Small intestine (tissue), 7 donors: ENCODE measurements around the gene CTDSPL2. TPM values are rescaled to one million over a fixed set of nuclear protein-coding genes. Genes with fewer than 3 reads are reported as not detected.

Source experiments
- DNase-seq, 2 donors: peaks; one replicate each; pipeline versions ENCODE4 v3.0.0 to v3.0.0-alpha.2; 2013
- FAIRE-seq: peaks from 2 replicates; lab custom pipeline; 2012; peaks lifted over from hg19 to GRCh38; lab: Jason Lieb, UNC
- H3K27ac ChIP-seq, 3 donors: one replicate each; pipeline ENCODE4 v1.5.1; 2013; ENCODE audit warnings: low read length in 2 of 3, mild to moderate bottlenecking in 2 of 3, control low read depth in 1 of 3, inconsistent platforms in 1 of 3, low read depth in 1 of 3, moderate library complexity in 1 of 3
- H3K27me3 ChIP-seq, 3 donors: one replicate each; pipeline ENCODE4 v1.6.1; 2013; ENCODE audit warnings: low read length in 3 of 3, inconsistent platforms in 1 of 3; ENCODE audit not compliant: control insufficient read depth in 3 of 3, insufficient read depth in 3 of 3
- H3K36me3 ChIP-seq, 3 donors: one replicate each; pipeline ENCODE4 v1.6.1; 2013; ENCODE audit warnings: low read length in 3 of 3, inconsistent platforms in 1 of 3, low read depth in 1 of 3, mild to moderate bottlenecking in 1 of 3, moderate library complexity in 1 of 3; ENCODE audit not compliant: control insufficient read depth in 3 of 3, insufficient read depth in 2 of 3
- H3K4me1 ChIP-seq, 3 donors: one replicate each; pipeline ENCODE4 v1.6.1; 2013; ENCODE audit warnings: low read length in 2 of 3, inconsistent platforms in 1 of 3, low read depth in 1 of 3, mild to moderate bottlenecking in 1 of 3, moderate library complexity in 1 of 3; ENCODE audit not compliant: control insufficient read depth in 3 of 3, insufficient read depth in 2 of 3
- H3K4me3 ChIP-seq, 3 donors: one replicate each; pipeline ENCODE4 v1.5.1; 2013; ENCODE audit warnings: low read length in 3 of 3, control low read depth in 1 of 3, inconsistent platforms in 1 of 3, low read depth in 1 of 3, mild to moderate bottlenecking in 1 of 3, moderate library complexity in 1 of 3
- H3K9me3 ChIP-seq, 2 donors: one replicate each; pipeline ENCODE4 v1.6.1; 2013; ENCODE audit warnings: low read depth in 1 of 2, low read length in 1 of 2; ENCODE audit not compliant: control insufficient read depth in 2 of 2, insufficient read depth in 1 of 2
- WGBS, 3 donors: extraction: QIAGEN DNeasy Blood & Tissue Kit; methylation state at CpG; one replicate each; pipeline ENCODE4 v1.1.7; 2013; 5-methylcytosine and 5-hydroxymethylcytosine counted together
- polyA plus RNA-seq, 4 donors: library from polyadenylated mRNA; stranded (reverse) in 3 of 4; unstranded in 1 of 4; fragments of 200-250 nt in 3 of 4; fragments of 120-200 nt in 1 of 4; gene quantifications; one replicate each; pipeline versions ENCODE4 v1.2.1 to v1.2.3, GENCODE V29; 2013
- donor health status: healthy with polysubstance abuse.
- donor health status: control.
- donor health status: control.
- donor health status: Bipolar disorder and iron deficiency.
- donor health status: healthy.

Gene CTDSPL2
- polyA plus RNA-seq, 4 donors = 4.5 to 36.1 (median 6.4) TPM

DNA sequence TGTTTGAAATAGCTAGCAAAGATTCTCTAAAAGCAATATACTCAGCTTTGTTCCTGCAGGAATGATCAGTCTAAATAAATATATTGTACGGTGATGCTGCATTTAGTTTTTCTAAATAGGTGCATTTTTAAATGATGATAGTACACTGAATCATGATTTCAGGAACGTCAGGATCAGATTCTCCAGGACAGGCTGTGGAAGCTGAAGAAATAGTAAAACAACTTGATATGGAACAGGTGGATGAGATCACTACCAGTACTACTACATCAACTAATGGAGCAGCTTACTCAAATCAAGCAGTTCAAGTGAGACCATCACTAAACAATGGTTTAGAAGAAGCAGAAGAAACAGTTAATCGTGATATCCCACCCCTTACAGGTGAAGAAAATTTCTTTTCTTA lies 63.2 kb downstream of the CTDSPL2 start:
- H3K36me3 ChIP-seq = peaks cover 5 to 39% (median 10%) of the 10 kb centered on the region in 3 donors
- no peaks in the 10 kb centered on the region for H3K9me3 ChIP-seq
- FAIRE-seq (no peak), DNase-seq (no peak)
- H3K27ac ChIP-seq = no peak overlapping the region
- 80 to 86% (median 84%) methylated on average over 3 of the region's 3 CpGs for WGBS, 3 donors
- peaks cover 0 to 5% (median 0%) of the 10 kb centered on the region in 3 donors for H3K4me1 ChIP-seq
- no peak overlapping the region for H3K4me3 ChIP-seq
- no peaks in the 10 kb centered on the region for H3K27me3 ChIP-seq

DNA sequence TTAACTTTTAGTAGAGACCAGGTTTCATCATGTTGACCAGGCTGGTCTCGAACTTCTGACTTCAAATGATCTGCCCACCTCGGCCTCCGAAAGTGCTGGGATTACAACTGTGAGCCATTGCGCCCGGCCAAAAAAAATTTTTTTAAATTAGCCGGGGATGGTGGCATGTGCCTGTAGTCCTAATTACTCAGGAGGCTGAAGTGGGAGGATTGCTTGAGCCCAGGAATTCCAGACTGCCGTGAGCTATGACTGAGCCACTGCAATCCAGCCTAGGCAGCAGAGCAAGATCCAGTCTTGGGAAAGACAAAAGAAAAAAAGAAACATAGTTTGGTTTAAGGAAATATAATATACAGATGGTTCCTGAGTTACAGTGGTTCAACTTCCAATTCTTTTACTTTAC lies 64.6 kb downstream of the CTDSPL2 start:
- Histone ChIP-seq H3K27ac (peak overlapping the region in 2 of 3 donors; percentile 36 to 60), H3K27me3 (no peaks in the 10 kb centered on the region), H3K4me3 (no peak overlapping the region), H3K9me3 (no peaks in the 10 kb centered on the region), H3K36me3 (peaks cover 5 to 38% (median 11%) of the 10 kb centered on the region in 3 donors), H3K4me1 (peaks cover 0 to 5% (median 0%) of the 10 kb centered on the region in 3 donors)
- no peak for FAIRE-seq
- no peak for DNase-seq
- WGBS, 3 donors = 88 to 92% (median 90%) methylated on average over 7 of the region's 7 CpGs

DNA sequence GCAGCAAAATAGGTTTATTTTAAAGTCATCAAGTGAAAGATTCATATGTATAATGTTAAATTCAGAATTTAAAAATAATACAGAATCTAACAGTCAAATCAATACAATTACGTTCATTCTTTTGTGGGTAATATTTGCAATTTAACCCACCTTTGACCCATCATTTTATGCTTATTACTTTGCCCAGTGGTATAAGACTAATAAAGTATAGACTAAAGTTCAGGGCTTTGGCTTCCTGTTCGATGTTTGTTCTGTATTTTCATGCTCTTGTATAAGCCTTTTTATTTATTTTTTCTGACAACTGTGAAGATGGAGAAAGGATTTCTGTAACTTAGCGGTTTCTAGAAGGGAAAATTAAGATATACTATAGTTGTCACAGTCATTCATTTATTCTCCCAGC lies 65.2 kb downstream of the CTDSPL2 start:
- Histone ChIP-seq H3K27me3 (no peaks in the 10 kb centered on the region), H3K4me1 (peaks cover 0 to 5% (median 0%) of the 10 kb centered on the region in 3 donors), H3K27ac (peak overlapping the region in 1 of 3 donors; percentile 36), H3K4me3 (no peak overlapping the region), H3K36me3 (peaks cover 2 to 37% (median 8%) of the 10 kb centered on the region in 3 donors), H3K9me3 (no peaks in the 10 kb centered on the region)
- peak in 1 of 2 donors; percentile 58 for DNase-seq
- 21 to 59% (median 42%) methylated on average over 3 of the region's 3 CpGs for WGBS, 3 donors
- no peak for FAIRE-seq

DNA sequence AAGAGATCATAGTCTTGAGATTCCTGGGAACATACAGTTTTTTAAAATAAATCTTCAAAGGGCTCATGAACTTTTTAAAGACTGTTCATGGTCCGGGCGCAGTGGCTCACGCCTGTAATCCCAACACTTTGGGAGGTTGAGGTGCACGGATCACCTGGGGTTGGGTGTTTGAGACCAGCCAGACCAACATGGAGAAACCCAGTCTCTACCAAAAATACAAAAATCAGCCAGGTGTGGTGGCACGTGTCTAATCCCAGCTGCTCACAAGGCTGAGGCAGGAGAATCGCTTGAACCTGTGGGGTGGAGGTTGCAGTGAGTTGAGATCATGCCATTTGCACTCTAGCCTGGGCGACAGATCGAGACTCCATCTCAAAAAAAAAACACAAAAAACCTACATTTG lies 68.1 kb downstream of the CTDSPL2 start:
- H3K36me3 ChIP-seq = peaks cover 5 to 40% (median 6%) of the 10 kb centered on the region in 3 donors
- H3K27me3 ChIP-seq = no peaks in the 10 kb centered on the region
- H3K4me3 ChIP-seq = no peak overlapping the region
- H3K9me3 ChIP-seq = no peaks in the 10 kb centered on the region
- WGBS, 3 donors = 95 to 97% (median 96%) methylated on average over 8 of the region's 8 CpGs
- peaks cover 0 to 5% (median 0%) of the 10 kb centered on the region in 3 donors for H3K4me1 ChIP-seq
- no peak overlapping the region for H3K27ac ChIP-seq
- FAIRE-seq (no peak), DNase-seq (no peak)

DNA sequence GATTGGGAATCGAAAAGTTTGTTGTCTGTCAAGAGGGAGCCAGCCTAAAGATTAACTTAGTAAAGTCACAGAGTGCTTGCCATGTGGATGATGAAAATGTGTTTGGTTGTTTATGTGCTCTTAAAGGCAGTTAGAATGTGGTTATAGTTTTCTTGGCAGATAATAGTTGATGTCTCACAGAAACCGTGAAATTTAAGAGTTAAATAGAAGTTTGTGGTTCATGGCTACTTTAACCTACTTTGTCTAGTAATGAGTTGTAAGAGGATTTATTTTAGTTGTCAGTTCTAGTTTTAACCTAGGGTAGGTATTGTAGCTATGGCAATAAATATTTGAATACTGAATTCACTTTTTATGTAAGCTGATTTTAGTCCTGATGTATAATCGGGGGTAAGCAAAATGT lies 73.1 kb downstream of the CTDSPL2 start:
- FAIRE-seq (no peak), DNase-seq (no peak)
- Histone ChIP-seq H3K4me3 (no peak overlapping the region), H3K36me3 (peaks cover 7 to 38% (median 11%) of the 10 kb centered on the region in 3 donors), H3K27me3 (no peaks in the 10 kb centered on the region), H3K27ac (no peak overlapping the region), H3K9me3 (no peaks in the 10 kb centered on the region), H3K4me1 (no peaks in the 10 kb centered on the region)
- 62 to 73% (median 67%) methylated on average over 3 of the region's 3 CpGs for WGBS, 3 donors

DNA sequence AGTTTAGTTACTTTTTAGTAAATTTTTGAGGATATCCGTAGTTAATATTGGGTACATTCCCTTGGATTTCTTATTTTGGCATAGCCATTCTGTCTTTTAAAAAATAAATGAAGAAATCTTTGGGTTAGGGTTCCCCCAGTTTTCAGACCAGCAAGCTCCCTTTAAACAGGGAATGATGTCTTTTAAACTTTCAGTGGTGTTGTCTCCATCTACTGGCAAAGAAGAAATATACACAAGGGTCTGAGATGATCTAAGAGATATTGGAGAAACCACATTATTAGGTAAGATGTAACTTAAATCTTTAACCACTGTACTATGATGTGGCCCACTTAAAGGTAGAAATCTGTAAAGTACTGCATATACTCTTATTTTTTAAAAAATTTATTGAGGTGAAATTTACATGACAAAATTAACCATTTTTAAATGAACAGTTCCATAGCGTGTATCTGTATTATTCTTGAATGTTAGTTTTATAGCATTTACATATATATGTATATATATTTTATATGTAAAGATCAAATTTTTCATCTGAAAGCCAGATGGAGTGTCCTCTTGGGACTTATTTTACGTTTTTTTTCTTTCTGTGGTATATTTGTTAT lies 74.4 kb downstream of the CTDSPL2 start:
- Histone ChIP-seq H3K27me3 (no peaks in the 10 kb centered on the region), H3K4me1 (no peaks in the 10 kb centered on the region), H3K9me3 (no peaks in the 10 kb centered on the region), H3K4me3 (no peak overlapping the region), H3K36me3 (peaks cover 7 to 42% (median 8%) of the 10 kb centered on the region in 3 donors), H3K27ac (no peak overlapping the region)
- 83 to 87% (median 84%) methylated on average over 3 of the region's 3 CpGs for WGBS, 3 donors
- peak; percentile 31 to 38 for DNase-seq
- peak; percentile 91 for FAIRE-seq

DNA sequence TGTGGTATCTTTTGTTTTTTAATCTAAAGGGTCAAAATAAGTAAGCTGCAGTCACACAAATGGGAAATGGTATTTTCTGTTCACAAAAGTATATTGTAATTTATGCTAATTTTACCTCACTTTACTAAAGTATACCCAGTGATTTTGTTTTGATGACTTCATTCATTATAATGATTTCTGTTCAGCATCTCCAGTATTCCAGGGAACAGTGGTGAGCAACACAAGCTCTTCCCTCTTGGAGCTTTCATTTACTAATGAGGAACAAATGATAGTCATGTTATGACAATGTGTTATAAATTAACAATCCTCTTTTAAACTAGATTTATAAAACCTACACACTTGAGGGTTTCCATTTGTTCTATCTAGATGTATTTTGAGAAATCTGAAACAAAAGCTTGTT lies 89.0 kb downstream of the CTDSPL2 start:
- no peak for FAIRE-seq
- Histone ChIP-seq H3K9me3 (no peaks in the 10 kb centered on the region), H3K36me3 (peaks cover 0 to 37% (median 8%) of the 10 kb centered on the region in 3 donors), H3K4me3 (no peak overlapping the region), H3K27ac (no peak overlapping the region), H3K27me3 (no peaks in the 10 kb centered on the region), H3K4me1 (no peaks in the 10 kb centered on the region)
- DNase-seq = no peak

DNA sequence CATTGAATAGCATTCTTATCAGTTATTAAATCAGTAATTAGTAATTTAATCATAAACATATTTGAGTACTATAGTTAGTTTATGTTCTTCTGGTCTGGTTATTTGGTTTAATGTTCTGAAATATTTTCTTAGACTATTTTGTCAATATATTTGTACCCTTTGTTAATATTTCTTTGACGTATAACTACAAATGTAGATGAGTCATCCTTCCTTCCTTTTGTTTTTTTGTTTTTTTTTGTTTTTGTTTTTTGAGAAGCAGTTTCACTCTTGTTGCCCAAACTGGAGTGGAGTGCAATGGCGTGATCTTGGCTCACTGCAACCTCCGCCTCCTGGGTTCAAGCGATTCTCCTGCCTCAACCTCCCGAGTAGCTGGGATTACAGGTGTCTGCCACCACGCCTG lies 92.1 kb downstream of the CTDSPL2 start:
- FAIRE-seq = no peak
- WGBS, 3 donors = 91 to 96% (median 93%) methylated on average over 6 of the region's 6 CpGs

DNA sequence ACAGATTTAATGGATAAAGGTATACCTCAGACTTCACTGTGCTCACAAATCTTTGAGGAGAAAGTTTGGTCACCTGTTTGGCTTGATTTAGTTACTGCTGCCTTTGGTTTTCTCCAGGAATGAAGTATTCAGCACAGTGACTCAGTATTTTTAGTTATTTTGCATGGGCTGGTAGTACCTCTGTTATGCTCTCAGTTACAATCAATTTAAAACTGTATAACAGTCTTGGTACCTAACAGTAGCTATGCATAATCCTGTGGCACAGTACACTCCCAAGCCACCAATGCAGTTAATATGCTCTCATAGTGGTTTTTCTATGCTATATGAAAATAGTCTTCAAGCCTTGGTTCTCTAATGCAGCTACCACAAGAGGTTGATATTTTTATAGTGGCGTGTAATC lies 97.6 kb downstream of the CTDSPL2 start:
- FAIRE-seq (no peak), DNase-seq (no peak)
- no peak overlapping the region for H3K27ac ChIP-seq
- H3K36me3 ChIP-seq = peaks cover 0 to 23% (median 9%) of the 10 kb centered on the region in 3 donors
- 95 to 97% (median 96%) methylated on average over 1 of the region's 1 CpG for WGBS, 3 donors
- H3K27me3 ChIP-seq = no peaks in the 10 kb centered on the region
- H3K4me1 ChIP-seq = no peaks in the 10 kb centered on the region
- H3K9me3 ChIP-seq = no peaks in the 10 kb centered on the region
- no peak overlapping the region for H3K4me3 ChIP-seq

More for the DNA sequence above, 92.1 kb downstream of the CTDSPL2 start:
- H3K27ac ChIP-seq = no peak overlapping the region
- no peaks in the 10 kb centered on the region for H3K4me1 ChIP-seq
- H3K4me3 ChIP-seq = no peak overlapping the region
- DNase-seq = no peak
- H3K9me3 ChIP-seq = no peaks in the 10 kb centered on the region
- no peaks in the 10 kb centered on the region for H3K27me3 ChIP-seq
- H3K36me3 ChIP-seq = peaks cover 0 to 42% (median 11%) of the 10 kb centered on the region in 3 donors
